H1 (cell line): ENCODE measurements around the gene TBC1D10A. TPM values are rescaled to one million over a fixed set of nuclear protein-coding genes. Genes with fewer than 3 reads are reported as not detected.

ENCODE experiments used
- CTCF ChIA-PET: fragments of 300-600 bp; sonication (Branson Sonifier 250); formaldehyde crosslinking; loops from one replicate; lab custom pipeline; 2021; ENCODE audit not compliant: partially characterized antibody; lab: Charles Lee
- POLR2A ChIA-PET: fragments of 300-600 bp; sonication (Branson Sonifier 250); formaldehyde crosslinking; loops from one replicate; lab custom pipeline; 2021; ENCODE audit warnings: inconsistent platforms; ENCODE audit not compliant: partially characterized antibody; lab: Charles Lee
- DNase-seq, 2 experiments: peaks; one replicate each; pipeline versions ENCODE4 v3.0.0 to v3.0.0-alpha.2; 2010 to 2022; ENCODE audit warnings: low spot score in 2 of 2, low read depth in 1 of 2, mixed read lengths in 1 of 2
- FAIRE-seq: peaks from 2 replicates; lab custom pipeline; 2011; peaks lifted over from hg19 to GRCh38; lab: Jason Lieb, UNC
- H2AFZ ChIP-seq: 2 replicates; pipeline ENCODE4 v1.8.1; 2012; ENCODE audit warnings: low read length, inconsistent platforms
- H2AK5ac ChIP-seq: 2 replicates; pipeline ENCODE4 v1.6.1; 2013; ENCODE audit warnings: low read depth, low read length
- H2BK120ac ChIP-seq: replicated peaks from 2 replicates; pipeline ENCODE3; 2013; ENCODE audit warnings: low read depth, low read length, inconsistent platforms
- H2BK12ac ChIP-seq: 2 replicates; pipeline ENCODE4 v1.6.1; 2013; ENCODE audit warnings: low read depth, low read length
- H2BK15ac ChIP-seq: 2 replicates; pipeline ENCODE4 v1.6.1; 2013; ENCODE audit warnings: low read length
- H2BK20ac ChIP-seq: 2 replicates; pipeline ENCODE4 v1.6.1; 2013; ENCODE audit warnings: low read length
- H2BK5ac ChIP-seq: 2 replicates; pipeline ENCODE4 v1.6.1; 2013; ENCODE audit warnings: low read depth, low read length
- H3K14ac ChIP-seq: 2 replicates; pipeline ENCODE4 v1.6.1; 2013; ENCODE audit warnings: inconsistent platforms; ENCODE audit not compliant: insufficient read length
- H3K18ac ChIP-seq: 2 replicates; pipeline ENCODE4 v1.6.1; 2013; ENCODE audit warnings: low read length; ENCODE audit errors: extremely low read depth
- H3K23ac ChIP-seq: 2 replicates; pipeline ENCODE4 v1.6.1; 2013; ENCODE audit warnings: inconsistent platforms; ENCODE audit not compliant: insufficient read length
- H3K23me2 ChIP-seq: 2 replicates; pipeline ENCODE4 v1.6.1; 2013; ENCODE audit warnings: low read depth, low read length
- H3K27ac ChIP-seq: 2 replicates; pipeline ENCODE4 v1.6.1; 2011; ENCODE audit warnings: low read depth, low read length, inconsistent platforms
- H3K27me3 ChIP-seq, 4 experiments: replicated peaks in 1 of 4; 1 replicate in 1 of 4; 2 replicates in 3 of 4; pipeline versions ENCODE4 v1.6.1 to v1.8.1; 2011 to 2013; ENCODE audit warnings: low read length in 3 of 4, mild to moderate bottlenecking in 3 of 4, inconsistent platforms in 2 of 4, mixed read lengths in 2 of 4, moderate library complexity in 1 of 4; ENCODE audit not compliant: control insufficient read depth in 3 of 4, insufficient read depth in 3 of 4; ENCODE audit errors: extremely low read depth in 1 of 4
- H3K36me3 ChIP-seq, 4 experiments: 2 replicates each; pipeline versions ENCODE4 v1.6.1 to v1.8.1; 2011 to 2013; ENCODE audit warnings: mild to moderate bottlenecking in 4 of 4, low read length in 3 of 4, moderate library complexity in 2 of 4, control low read depth in 1 of 4, inconsistent platforms in 1 of 4; ENCODE audit not compliant: insufficient read depth in 4 of 4, control insufficient read depth in 2 of 4
- H3K4ac ChIP-seq: replicated peaks from 2 replicates; pipeline ENCODE3; 2013; ENCODE audit warnings: low read length, low read depth, mixed read lengths, inconsistent platforms; ENCODE audit not compliant: insufficient read length
- H3K4me1 ChIP-seq, 4 experiments: replicated peaks in 1 of 4; 1 replicate in 1 of 4; 2 replicates in 3 of 4; pipeline versions ENCODE4 v1.6.1 to v1.8.1; 2011 to 2013; ENCODE audit warnings: low read length in 3 of 4, inconsistent platforms in 2 of 4, mixed read lengths in 1 of 4; ENCODE audit not compliant: insufficient read depth in 4 of 4, control insufficient read depth in 3 of 4
- H3K4me2 ChIP-seq, 2 experiments: 2 replicates each; pipeline versions ENCODE4 v1.6.1 to v1.8.1; 2011 to 2013; ENCODE audit warnings: low read depth in 2 of 2, low read length in 2 of 2, control low read depth in 1 of 2, inconsistent platforms in 1 of 2, mild to moderate bottlenecking in 1 of 2; ENCODE audit not compliant: insufficient read depth in 1 of 2
- H3K4me3 ChIP-seq, 4 experiments: fragments of 200-600, 300-600 bp in 1 of 4; sonication (generic), shearing (Covaris generic), sonication (Bioruptor Twin) in 1 of 4; 2 replicates each; pipeline versions ENCODE4 v1.5.1 to v1.8.1; 2011 to 2016; ENCODE audit warnings: low read length in 4 of 4, low read depth in 3 of 4, control low read depth in 2 of 4, inconsistent platforms in 2 of 4, mild to moderate bottlenecking in 2 of 4, mixed read lengths in 1 of 4, moderate library complexity in 1 of 4; ENCODE audit not compliant: insufficient read depth in 2 of 4; ENCODE audit errors: extremely low read depth in 1 of 4
- H3K56ac ChIP-seq: replicated peaks from 2 replicates; pipeline ENCODE3; 2013; ENCODE audit warnings: low read depth, mild to moderate bottlenecking, mixed read lengths, low read length, inconsistent platforms; ENCODE audit not compliant: insufficient read length
- H3K79me1 ChIP-seq: 2 replicates; pipeline ENCODE4 v1.6.1; 2013; ENCODE audit warnings: low read depth, low read length, control low read depth
- H3K79me2 ChIP-seq, 2 experiments: 2 replicates each; pipeline versions ENCODE4 v1.6.1 to v1.8.1; 2012 to 2013; ENCODE audit warnings: low read length in 2 of 2, mild to moderate bottlenecking in 2 of 2, inconsistent platforms in 1 of 2; ENCODE audit not compliant: insufficient read depth in 2 of 2, control insufficient read depth in 1 of 2
- H3K9ac ChIP-seq, 4 experiments: replicated peaks in 1 of 4; 1 replicate in 1 of 4; 2 replicates in 3 of 4; pipeline versions ENCODE4 v1.6.1 to v1.8.1; 2011 to 2013; ENCODE audit warnings: low read depth in 3 of 4, low read length in 3 of 4, control low read depth in 2 of 4, mild to moderate bottlenecking in 2 of 4, moderate library complexity in 2 of 4, inconsistent platforms in 1 of 4; ENCODE audit errors: extremely low read depth in 1 of 4
- H3K9me3 ChIP-seq, 2 experiments: 2 replicates each; pipeline versions ENCODE4 v1.6.1 to v1.8.1; 2012 to 2013; ENCODE audit warnings: mild to moderate bottlenecking in 2 of 2, moderate library complexity in 2 of 2, control low read depth in 1 of 2, inconsistent platforms in 1 of 2, low read depth in 1 of 2, low read length in 1 of 2, mixed read lengths in 1 of 2; ENCODE audit not compliant: insufficient read depth in 2 of 2
- H4K20me1 ChIP-seq, 2 experiments: replicated peaks in 1 of 2; 2 replicates each; pipeline versions ENCODE3 to v1.8.1; 2011 to 2013; ENCODE audit warnings: inconsistent platforms in 2 of 2, low read length in 2 of 2, mild to moderate bottlenecking in 1 of 2; ENCODE audit not compliant: insufficient read depth in 2 of 2, control insufficient read depth in 1 of 2
- H4K5ac ChIP-seq: 2 replicates; pipeline ENCODE4 v1.6.1; 2013; ENCODE audit warnings: low read length, low read depth, mixed read lengths, inconsistent platforms; ENCODE audit not compliant: insufficient read length
- H4K8ac ChIP-seq: 2 replicates; pipeline ENCODE4 v1.8.0; 2013; ENCODE audit warnings: mild to moderate bottlenecking, moderate library complexity, low read length, inconsistent platforms; ENCODE audit not compliant: insufficient read depth; ENCODE audit errors: extremely low read depth
- H4K91ac ChIP-seq: replicated peaks from 2 replicates; pipeline ENCODE3; 2013; ENCODE audit warnings: low read length, mixed read lengths, inconsistent platforms; ENCODE audit not compliant: insufficient read length
- EZH2 ChIP-seq: fragments of 200-600 bp; sonication (generic); IDR thresholded peaks from 2 replicates; pipeline ENCODE4 v1.7.1; 2012; ENCODE audit warnings: low read depth, mild to moderate bottlenecking, moderate library complexity, low read length, inconsistent platforms; ENCODE audit not compliant: severe bottlenecking
- WGBS, 2 experiments: shearing (Covaris generic) in 1 of 2; methylation state at CpG; one replicate each; pipeline versions ENCODE4 v1.1.6 to v1.1.7; 2013 to 2015; ENCODE audit warnings: low lambda C conversion rate in 2 of 2, mixed read lengths in 2 of 2, inconsistent platforms in 1 of 2, low coverage in 1 of 2, missing lambda C conversion rate in 1 of 2; ENCODE audit not compliant: insufficient replicate concordance in 2 of 2, insufficient coverage in 1 of 2, insufficient read length in 1 of 2; ENCODE audit errors: extremely low coverage in 1 of 2, missing lambda C conversion rate in 1 of 2; 5-methylcytosine and 5-hydroxymethylcytosine counted together
- polyA plus RNA-seq, 7 experiments: library from polyadenylated mRNA; depleted of rRNA in 3 of 7; stranded (reverse) in 5 of 7; unstranded in 2 of 7; fragments of >200 nt in 5 of 7; fragments of 200-250 nt in 2 of 7; gene quantifications; 1 replicate in 5 of 7; 2 replicates in 1 of 7; 4 replicates in 1 of 7; pipeline versions ENCODE4 v1.2.1 to v1.2.3, GENCODE V29; 2011 to 2013; ENCODE audit warnings: missing spikeins in 2 of 7, mixed read lengths in 2 of 7
- total RNA-seq: library from RNA; stranded (reverse); fragmentation: NEBNext Ultra II Directional; extraction: Animal tissue kit (Norgen Biotek cat#: 25700); gene quantifications from 2 replicates; pipeline ENCODE4 v1.2.1, GENCODE V29; 2021

The TBC1D10A gene
- total and polyA plus RNA-seq, 2 of the 8 experiments (the other 6 are each of a cell fraction or from before 2014, with no cell fraction given) = 5.4 to 7.0 TPM

DNA sequence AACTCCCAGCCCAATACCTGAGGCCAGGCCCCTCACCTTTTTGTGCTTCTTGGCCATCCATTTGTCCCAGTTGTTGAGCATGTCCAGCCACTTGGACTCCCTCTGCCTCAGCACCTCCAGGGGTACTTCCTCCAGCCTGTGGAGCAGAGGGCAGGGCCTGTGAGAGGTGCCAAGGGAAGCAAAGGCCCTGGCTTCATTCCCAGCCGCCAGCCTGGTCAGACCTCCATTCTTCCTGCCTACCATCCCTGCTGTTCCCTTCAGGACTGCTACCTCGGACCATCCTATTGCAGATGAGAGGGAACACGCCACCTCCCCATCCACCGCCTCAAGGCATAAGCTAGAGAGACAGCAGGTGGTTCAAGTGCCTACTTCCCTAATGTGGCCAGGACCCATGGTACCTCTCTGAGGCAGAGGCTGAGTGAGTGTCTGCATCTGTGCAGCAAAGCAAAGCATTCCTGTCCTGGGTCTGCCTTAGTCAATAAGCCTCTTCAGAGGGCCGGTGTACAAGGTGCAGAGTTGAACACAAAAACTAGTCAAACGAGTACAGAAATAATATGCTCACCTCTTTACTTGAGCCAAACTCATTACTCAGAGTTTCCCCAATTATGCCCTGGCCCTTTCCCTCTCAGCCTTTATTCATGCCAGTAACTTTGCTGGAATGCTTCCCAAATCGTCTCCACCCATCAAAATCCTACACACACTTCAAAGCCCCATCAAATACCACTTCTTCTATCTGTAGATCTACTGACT is 22.1 kb downstream of the TBC1D10A start:
- Histone ChIP-seq H3K4me3 (no peak overlapping the region), H4K91ac (no peak overlapping the region), H2BK5ac (no peak overlapping the region; the same call in 1 of the 2 replicates), H3K27me3 (no peaks in the 10 kb centered on the region), H3K14ac (no peak overlapping the region), H3K79me2 (no peaks in the 10 kb centered on the region), H3K79me1 (no peaks in the 10 kb centered on the region), H4K8ac (no peak overlapping the region), H2AFZ (no peak overlapping the region), H3K4ac (no peak overlapping the region), H4K5ac (no peak overlapping the region), H3K18ac (no peak overlapping the region), H3K27ac (no peak overlapping the region), H3K9me3 (no peaks in the 10 kb centered on the region), H3K36me3 (no peaks in the 10 kb centered on the region), H3K4me1 (no peaks in the 10 kb centered on the region), H2BK15ac (no peak overlapping the region), H2BK20ac (no peak overlapping the region), H2BK12ac (no peak overlapping the region), H3K9ac (no peak overlapping the region), H3K23me2 (no peaks in the 10 kb centered on the region), H3K23ac (no peak overlapping the region), H2BK120ac (no peak overlapping the region), H4K20me1 (no peaks in the 10 kb centered on the region), H3K56ac (no peak overlapping the region), H2AK5ac (no peak overlapping the region), H3K4me2 (no peak overlapping the region)
- TF ChIP-seq EZH2 = no peak
- POLR2A ChIA-PET = interaction anchor here (0.8 kb wide), 1 partner anchor 17 kb away, joined by 3 read pairs; no protein-coding TSS in a partner anchor
- 87 to 100% methylated on average over 1 to 7 of the region's 7 CpGs for WGBS, 2 experiments
- FAIRE-seq (no peak), DNase-seq (no peak)
- CTCF ChIA-PET = interaction anchor here (2.1 to 4.9 kb wide), 3 partner anchors 15 to 24 kb away, joined by 5 to 48 read pairs (median 5); partner anchors contain the start of gene CASTOR1
